Activated naive CD8-positive, alpha-beta T cell treated with anti-CD3 and anti-CD28 coated beads, Interleukin-2, amount 10 ng/mL, durations not matched to agents 7 days and 5 days (primary cell): ENCODE data around the gene CMSS1. TPM values are rescaled to one million over a fixed set of nuclear protein-coding genes. Genes with fewer than 3 reads are reported as not detected.
A peak's percentile ranks its signal among the peaks of the same experiment; 100 is the strongest.

Source experiments
- ATAC-seq: fragments of 150-1000 bp; cut with Tn5 transposase; one replicate; pipeline ENCODE4 v1.10.0; 2021; ENCODE audit warnings: low read depth, moderate library complexity
- POLR2A ChIA-PET: fragments of 350-600 bp; sonication (Branson Sonifier 250); formaldehyde crosslinking; loops from one replicate; lab custom pipeline; 2021; ENCODE audit warnings: antibody characterized with exemption; lab: Charles Lee
- DNase-seq: peaks from one replicate; pipeline ENCODE4 v3.0.0; 2021
- H3K27ac Mint-ChIP-seq: one replicate; pipeline ENCODE4 v1.8.0; 2022; ENCODE audit warnings: mild to moderate bottlenecking, mixed read lengths
- H3K27me3 Mint-ChIP-seq: one replicate; pipeline ENCODE4 v1.8.0; 2022; ENCODE audit warnings: mild to moderate bottlenecking, moderate library complexity, mixed read lengths
- H3K36me3 Mint-ChIP-seq: one replicate; pipeline ENCODE4 v1.8.0; 2021; ENCODE audit warnings: mild to moderate bottlenecking, mixed read lengths
- H3K4me1 Mint-ChIP-seq: one replicate; pipeline ENCODE4 v1.8.0; 2021; ENCODE audit warnings: mixed read lengths
- H3K4me3 Mint-ChIP-seq: one replicate; pipeline ENCODE4 v1.8.0; 2022; ENCODE audit warnings: mild to moderate bottlenecking, moderate library complexity, mixed read lengths
- H3K9me3 Mint-ChIP-seq: one replicate; pipeline ENCODE4 v1.8.0; 2021; ENCODE audit warnings: mixed read lengths
- total RNA-seq, 2 experiments: library from RNA; stranded (reverse); gene quantifications; one replicate each; pipeline ENCODE4 v1.2.3, GENCODE V29; 2021

CMSS1 gene
- total RNA-seq, 2 experiments from 2014 or later: 24.2 to 31.8 TPM

DNA sequence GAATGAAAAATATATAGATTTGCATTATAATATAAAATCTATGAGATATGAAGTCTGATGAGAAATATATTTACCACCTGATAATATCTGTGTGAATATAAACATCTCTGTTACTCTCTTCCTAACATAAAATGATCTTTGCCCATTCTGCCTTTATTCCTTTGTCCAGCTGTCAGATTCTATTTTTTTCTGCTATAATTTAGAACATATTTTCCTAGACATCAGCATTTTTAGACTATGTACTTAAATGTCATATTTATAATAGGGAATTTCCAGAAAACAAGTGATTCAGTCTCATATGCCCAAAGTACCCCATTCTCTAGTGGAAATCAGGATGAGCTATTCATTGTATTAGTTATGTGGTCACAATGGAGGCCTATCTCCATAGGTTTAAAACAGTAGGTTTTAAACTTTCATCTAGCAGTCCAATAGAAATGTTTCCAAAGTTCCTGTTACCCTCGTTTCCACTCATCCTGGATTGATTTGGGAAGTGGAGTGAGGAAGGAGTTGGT, 213.3 kb downstream of the CMSS1 start:
- POLR2A ChIA-PET: no interaction called here
- Mint-ChIP-seq H3K4me1 (peaks cover 3% of the 10 kb centered on the region), H3K9me3 (no peaks in the 10 kb centered on the region), H3K36me3 (peaks cover 7% of the 10 kb centered on the region), H3K27ac (no peak overlapping the region), H3K27me3 (no peaks in the 10 kb centered on the region), H3K4me3 (no peak overlapping the region)
- ATAC-seq: no peak
- DNase-seq: no peak

DNA sequence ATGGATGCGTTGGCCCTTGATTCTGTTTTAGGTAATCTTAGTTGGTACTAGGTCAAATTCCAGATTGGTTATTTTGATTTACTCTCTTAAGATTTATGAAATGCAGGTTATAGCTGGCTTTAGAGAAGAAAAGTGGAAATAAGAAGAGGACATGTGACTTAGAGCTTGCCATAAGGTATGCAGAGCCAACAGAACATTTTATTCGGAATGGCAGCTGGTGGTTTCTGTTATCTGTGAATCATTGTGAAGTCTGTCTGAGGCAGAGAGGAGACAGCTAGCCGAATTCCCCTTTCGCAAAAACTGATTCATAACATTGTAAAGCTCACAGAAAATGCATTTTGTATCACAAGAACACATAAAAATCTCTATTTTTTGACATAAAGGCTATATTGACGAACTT, 214.6 kb downstream of the CMSS1 start:
- no peaks in the 10 kb centered on the region for H3K27me3 Mint-ChIP-seq
- no peak overlapping the region for H3K27ac Mint-ChIP-seq
- peaks cover 3% of the 10 kb centered on the region for H3K4me1 Mint-ChIP-seq
- H3K36me3 Mint-ChIP-seq: peaks cover 7% of the 10 kb centered on the region
- ATAC-seq (no peak), DNase-seq (no peak)
- POLR2A ChIA-PET: no interaction called here
- no peaks in the 10 kb centered on the region for H3K9me3 Mint-ChIP-seq
- H3K4me3 Mint-ChIP-seq: no peak overlapping the region

DNA sequence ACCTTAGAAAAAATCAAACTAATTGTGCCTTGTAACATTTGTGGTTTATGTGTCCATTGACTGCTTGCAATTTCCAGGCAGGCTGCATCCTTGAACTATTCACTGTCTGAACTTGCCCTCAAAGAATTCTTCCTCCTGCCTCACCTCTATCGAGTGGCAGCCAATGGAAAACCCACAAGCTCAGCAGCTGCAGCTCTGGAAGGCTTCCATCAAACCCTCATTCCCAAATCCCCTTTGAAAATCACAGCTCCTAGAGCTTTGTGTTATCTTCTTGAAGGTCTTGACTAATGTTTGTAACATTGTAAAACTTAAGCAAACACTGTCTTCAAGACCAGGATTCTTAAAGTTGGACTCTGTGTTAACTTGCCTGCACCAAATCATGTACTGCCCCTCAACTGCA, 215.5 kb downstream of the CMSS1 start:
- DNase-seq (no peak), ATAC-seq (no peak)
- H3K4me1 Mint-ChIP-seq: peaks cover 3% of the 10 kb centered on the region
- H3K27ac Mint-ChIP-seq: no peak overlapping the region
- POLR2A ChIA-PET: no interaction called here
- no peaks in the 10 kb centered on the region for H3K9me3 Mint-ChIP-seq
- H3K27me3 Mint-ChIP-seq: no peaks in the 10 kb centered on the region
- H3K4me3 Mint-ChIP-seq: no peak overlapping the region
- peaks cover 9% of the 10 kb centered on the region for H3K36me3 Mint-ChIP-seq

DNA sequence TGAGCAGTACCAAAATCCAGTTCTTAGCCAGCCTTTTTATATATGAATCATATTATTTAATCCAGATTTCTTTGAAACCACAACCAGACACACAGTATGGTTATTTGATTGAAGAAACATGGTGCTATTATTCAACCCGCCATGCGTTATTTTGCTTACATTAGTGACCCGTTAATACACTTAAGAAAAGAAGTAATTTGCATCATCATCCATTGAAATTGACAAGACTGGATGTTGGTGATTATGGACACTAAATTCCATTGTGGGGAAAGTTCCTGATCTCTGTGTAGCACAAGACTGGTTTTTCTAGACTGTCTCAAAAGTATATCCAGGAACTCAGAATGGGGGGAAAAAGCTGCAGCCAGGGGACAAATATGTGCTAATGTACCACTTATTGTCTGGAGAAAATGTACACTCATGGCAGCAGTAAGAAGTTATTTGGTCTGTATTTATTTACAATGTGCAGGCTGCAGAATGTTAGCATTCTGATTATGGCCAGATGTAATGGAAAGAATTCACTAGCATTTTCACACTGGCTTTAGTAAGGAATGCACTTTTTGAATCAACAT, 216.3 kb downstream of the CMSS1 start:
- ATAC-seq: no peak
- POLR2A ChIA-PET: no interaction called here
- H3K9me3 Mint-ChIP-seq: no peaks in the 10 kb centered on the region
- no peak overlapping the region for H3K27ac Mint-ChIP-seq
- H3K36me3 Mint-ChIP-seq: peaks cover 9% of the 10 kb centered on the region
- peaks cover 3% of the 10 kb centered on the region for H3K4me1 Mint-ChIP-seq
- no peak overlapping the region for H3K4me3 Mint-ChIP-seq
- DNase-seq: no peak
- no peaks in the 10 kb centered on the region for H3K27me3 Mint-ChIP-seq

DNA sequence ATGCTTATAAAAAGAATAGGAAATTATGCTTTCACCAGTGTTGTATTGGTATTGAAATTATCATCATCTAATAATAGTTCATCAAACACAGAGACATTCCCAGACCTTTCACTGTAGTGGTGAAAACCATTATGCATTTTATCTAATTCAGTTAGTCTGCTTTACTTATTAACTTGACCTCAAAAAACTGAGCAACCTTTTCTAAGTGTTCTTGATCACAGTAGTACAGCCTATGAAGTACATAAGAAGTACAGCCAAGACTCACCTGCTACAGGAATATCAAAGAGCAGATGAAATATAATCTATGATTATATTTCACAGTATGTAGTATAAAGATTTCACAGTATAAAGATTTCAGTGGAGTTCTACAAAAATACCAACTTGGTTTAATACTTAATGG, 221.4 kb downstream of the CMSS1 start:
- ATAC-seq: no peak
- Mint-ChIP-seq H3K36me3 (peaks cover 1% of the 10 kb centered on the region), H3K27ac (no peak overlapping the region)

DNA sequence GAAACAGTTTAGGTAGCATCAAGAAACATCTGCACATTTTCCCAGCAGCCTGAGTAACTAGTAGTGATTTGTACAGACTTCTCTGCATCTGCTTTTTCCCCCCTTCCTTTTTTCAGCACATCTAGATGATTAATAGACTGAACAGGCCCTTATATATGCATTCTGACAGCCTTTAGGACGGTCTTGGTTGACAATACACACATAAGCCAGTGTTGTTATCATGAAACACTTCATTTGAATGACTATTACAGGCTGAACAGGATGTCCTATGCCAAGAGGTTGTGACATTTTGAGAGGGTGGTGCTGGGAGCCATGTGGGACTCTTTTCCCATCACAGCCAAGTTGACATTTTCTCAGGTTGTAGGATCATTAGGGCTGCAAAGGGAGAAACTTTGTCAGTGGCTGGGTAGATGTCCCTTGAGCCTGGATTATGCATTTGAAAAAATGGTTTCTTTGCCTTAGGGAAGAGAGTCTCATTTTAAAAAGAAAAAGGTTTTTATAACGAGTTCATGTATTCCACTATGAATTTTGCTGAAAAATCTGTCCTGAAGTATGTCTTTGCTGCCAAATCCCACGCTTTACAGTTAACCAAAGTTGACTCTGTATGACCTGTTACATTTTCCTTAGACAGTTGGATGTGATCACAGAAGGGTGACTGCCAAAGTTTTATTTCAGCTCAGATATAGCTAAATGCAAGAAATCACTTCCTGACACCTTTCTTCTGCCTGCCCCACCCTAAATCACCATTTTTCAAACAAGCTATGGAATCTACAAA, 223.0 kb downstream of the CMSS1 start:
- peaks cover 7% of the 10 kb centered on the region for H3K4me1 Mint-ChIP-seq
- POLR2A ChIA-PET: no interaction called here
- peaks cover 1% of the 10 kb centered on the region for H3K36me3 Mint-ChIP-seq
- no peak overlapping the region for H3K4me3 Mint-ChIP-seq
- DNase-seq: no peak
- H3K9me3 Mint-ChIP-seq: no peaks in the 10 kb centered on the region
- ATAC-seq: no peak
- no peak overlapping the region for H3K27ac Mint-ChIP-seq
- H3K27me3 Mint-ChIP-seq: no peaks in the 10 kb centered on the region

More for the DNA sequence above, 221.4 kb downstream of the CMSS1 start:
- Mint-ChIP-seq H3K9me3 (no peaks in the 10 kb centered on the region), H3K4me3 (no peak overlapping the region), H3K4me1 (peaks cover 4% of the 10 kb centered on the region), H3K27me3 (no peaks in the 10 kb centered on the region)
- POLR2A ChIA-PET: no interaction called here
- no peak for DNase-seq

DNA sequence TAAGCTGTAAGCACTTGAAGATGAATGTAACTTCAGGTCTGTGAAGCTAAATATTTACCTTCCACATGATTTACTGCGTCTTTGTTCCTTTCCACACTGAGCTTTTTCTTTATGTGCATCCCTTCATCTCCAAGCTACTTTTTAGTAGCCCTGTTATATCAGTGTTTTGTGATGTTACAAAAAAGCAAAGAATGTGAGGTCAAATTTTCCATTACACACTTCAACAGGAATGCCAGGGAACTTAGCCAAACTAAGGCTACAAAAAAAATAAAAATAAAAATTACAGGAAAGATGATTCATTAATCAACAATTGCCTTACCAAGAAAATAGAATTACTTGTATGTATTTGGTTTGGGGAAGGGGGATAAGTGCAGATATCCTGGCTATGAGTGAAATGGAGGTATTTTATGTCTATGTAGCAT, 223.7 kb downstream of the CMSS1 start:
- DNase-seq (no peak), ATAC-seq (no peak)
- no peak overlapping the region for H3K27ac Mint-ChIP-seq
- no peaks in the 10 kb centered on the region for H3K9me3 Mint-ChIP-seq
- peaks cover 2% of the 10 kb centered on the region for H3K36me3 Mint-ChIP-seq
- no peaks in the 10 kb centered on the region for H3K27me3 Mint-ChIP-seq
- no peak overlapping the region for H3K4me3 Mint-ChIP-seq
- POLR2A ChIA-PET: no interaction called here
- peaks cover 7% of the 10 kb centered on the region for H3K4me1 Mint-ChIP-seq

DNA sequence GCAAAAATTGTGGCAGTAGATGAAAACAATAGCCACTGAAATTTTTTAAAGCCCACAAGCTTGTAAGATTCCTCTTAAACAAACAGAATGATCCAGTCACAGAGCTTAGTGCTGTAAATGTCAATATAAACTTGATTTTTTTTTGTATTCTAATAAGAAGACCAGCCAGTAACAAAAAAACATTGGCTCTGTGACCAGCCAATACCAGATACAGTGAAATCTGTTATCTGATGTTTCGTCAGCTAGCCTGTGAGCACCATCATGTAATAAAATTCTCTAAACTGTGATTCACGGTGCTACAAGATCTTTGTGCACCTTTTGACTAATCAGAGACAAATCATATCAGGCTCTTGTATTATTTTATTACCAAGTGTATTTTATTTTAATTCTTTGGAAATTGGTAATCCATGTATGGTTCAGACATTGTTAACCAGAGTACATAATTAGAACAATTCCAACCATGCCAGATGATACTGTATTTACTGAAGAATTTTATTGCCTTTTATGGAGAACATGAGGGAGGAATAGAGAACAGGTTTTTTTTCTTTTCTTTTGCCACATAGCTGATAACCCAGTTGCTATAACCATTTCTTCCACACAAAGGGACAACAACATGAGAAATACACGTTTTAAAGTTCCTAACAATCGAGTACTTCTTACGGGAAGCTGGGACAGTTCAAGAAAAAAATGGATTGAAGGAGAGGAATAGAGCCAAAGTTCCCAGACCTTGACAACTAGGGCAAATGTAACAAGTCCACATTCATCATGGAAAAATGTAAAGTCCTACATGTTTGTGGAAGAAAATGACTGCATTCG, 224.7 kb downstream of the CMSS1 start:
- Mint-ChIP-seq H3K36me3 (peaks cover 3% of the 10 kb centered on the region), H3K4me3 (no peak overlapping the region), H3K4me1 (peaks cover 9% of the 10 kb centered on the region), H3K27me3 (no peaks in the 10 kb centered on the region), H3K9me3 (no peaks in the 10 kb centered on the region), H3K27ac (no peak overlapping the region)
- DNase-seq (no peak), ATAC-seq (no peak)
- POLR2A ChIA-PET: no interaction called here

DNA sequence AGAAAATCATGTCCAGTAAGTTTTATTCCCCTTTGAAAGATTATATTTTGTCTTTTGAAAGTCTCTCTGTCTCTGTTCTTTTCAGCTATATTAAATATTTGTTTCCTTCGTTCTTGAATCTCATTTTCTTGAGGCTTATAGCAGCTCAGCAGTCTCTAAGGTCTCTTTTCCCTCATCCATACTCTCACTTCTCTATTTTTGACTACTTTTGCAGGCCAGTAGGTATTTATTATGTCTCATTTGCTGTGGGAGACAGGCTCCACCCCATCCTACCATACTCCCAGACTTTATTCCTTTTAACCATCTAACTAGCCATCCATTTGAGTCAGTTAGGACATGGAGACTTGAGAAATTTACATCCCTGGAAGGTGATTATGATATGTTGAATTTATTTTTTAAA, 225.6 kb downstream of the CMSS1 start:
- H3K4me1 Mint-ChIP-seq: peaks cover 18% of the 10 kb centered on the region
- H3K36me3 Mint-ChIP-seq: peaks cover 1% of the 10 kb centered on the region
- no peak overlapping the region for H3K27ac Mint-ChIP-seq
- POLR2A ChIA-PET: no interaction called here
- no peaks in the 10 kb centered on the region for H3K9me3 Mint-ChIP-seq
- H3K27me3 Mint-ChIP-seq: no peaks in the 10 kb centered on the region
- ATAC-seq (no peak), DNase-seq (no peak)
- no peak overlapping the region for H3K4me3 Mint-ChIP-seq

DNA sequence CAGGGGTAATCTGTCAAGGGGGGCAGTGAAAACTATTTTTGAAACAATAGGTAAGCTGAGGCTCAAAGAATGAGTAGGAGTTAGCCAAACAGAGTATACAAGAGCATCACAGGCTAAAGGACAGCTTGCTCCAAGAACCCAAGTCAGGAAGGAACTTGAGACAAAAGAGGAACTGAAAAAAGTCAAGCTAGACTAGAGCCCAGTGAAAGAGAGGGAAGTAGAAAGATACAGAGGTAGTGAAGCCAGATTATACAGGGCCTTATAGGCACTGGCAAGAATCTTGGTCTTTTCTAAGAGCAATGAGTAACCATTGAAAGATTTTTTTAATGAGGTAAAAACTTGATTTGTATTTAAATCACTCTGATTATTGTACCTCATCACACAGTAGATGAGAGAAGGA, 226.7 kb downstream of the CMSS1 start:
- no peak for ATAC-seq
- H3K36me3 Mint-ChIP-seq: peaks cover 1% of the 10 kb centered on the region
- POLR2A ChIA-PET: no interaction called here
- H3K4me3 Mint-ChIP-seq: no peak overlapping the region
- peaks cover 18% of the 10 kb centered on the region for H3K4me1 Mint-ChIP-seq
- H3K27ac Mint-ChIP-seq: no peak overlapping the region
- no peak for DNase-seq
- H3K9me3 Mint-ChIP-seq: no peaks in the 10 kb centered on the region
- H3K27me3 Mint-ChIP-seq: no peaks in the 10 kb centered on the region

DNA sequence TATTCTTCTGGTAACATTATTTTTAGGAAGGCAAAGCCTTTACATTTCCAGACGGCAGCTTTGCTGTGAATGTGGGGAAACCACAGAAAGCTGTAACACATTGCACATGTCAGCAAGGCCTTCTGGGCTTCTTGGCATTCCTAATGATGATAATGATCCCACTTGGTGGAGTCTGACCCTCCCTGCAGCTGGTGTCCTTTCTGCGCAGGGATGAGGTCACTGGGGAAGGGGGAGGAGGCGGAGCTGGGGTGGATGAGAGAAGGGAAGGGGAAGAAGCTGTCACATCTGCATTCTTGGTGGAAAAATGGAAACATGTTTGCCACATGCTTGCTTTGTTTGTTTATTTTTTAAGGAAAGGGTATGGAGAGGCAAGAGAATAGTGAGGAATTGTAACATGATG, 228.0 kb downstream of the CMSS1 start:
- H3K27me3 Mint-ChIP-seq: no peaks in the 10 kb centered on the region
- H3K9me3 Mint-ChIP-seq: no peaks in the 10 kb centered on the region
- ATAC-seq (no peak), DNase-seq (no peak)
- peaks cover 1% of the 10 kb centered on the region for H3K36me3 Mint-ChIP-seq
- POLR2A ChIA-PET: no interaction called here
- no peak overlapping the region for H3K4me3 Mint-ChIP-seq
- H3K4me1 Mint-ChIP-seq: peaks cover 16% of the 10 kb centered on the region
- H3K27ac Mint-ChIP-seq: no peak overlapping the region

DNA sequence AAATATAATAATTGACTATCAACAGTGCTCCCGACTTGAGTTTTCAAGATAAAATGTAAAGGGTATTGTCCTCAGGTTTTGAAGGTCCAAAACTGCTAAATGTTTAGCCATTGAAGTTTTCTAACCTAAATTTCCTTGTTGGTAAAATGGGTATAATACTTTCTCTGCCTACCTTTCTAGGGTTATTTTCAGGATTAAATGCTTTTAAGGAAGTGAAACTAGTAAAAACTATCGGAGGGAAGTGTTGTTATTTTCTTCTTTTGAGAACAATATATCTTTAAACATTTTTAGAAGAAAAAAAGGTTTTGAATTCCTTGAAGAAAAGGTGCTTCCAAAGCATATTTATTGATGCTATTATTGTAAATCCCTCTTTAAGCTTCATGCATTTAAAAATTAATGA, 229.3 kb downstream of the CMSS1 start:
- POLR2A ChIA-PET: interaction anchor here (1.2 kb wide), 1 partner anchor 207 kb away, joined by 3 read pairs; no protein-coding TSS in a partner anchor
- Mint-ChIP-seq H3K36me3 (peaks cover 1% of the 10 kb centered on the region), H3K27ac (no peak overlapping the region), H3K4me1 (peaks cover 15% of the 10 kb centered on the region), H3K9me3 (no peaks in the 10 kb centered on the region), H3K27me3 (no peaks in the 10 kb centered on the region), H3K4me3 (no peak overlapping the region)
- DNase-seq: no peak
- ATAC-seq: no peak

DNA sequence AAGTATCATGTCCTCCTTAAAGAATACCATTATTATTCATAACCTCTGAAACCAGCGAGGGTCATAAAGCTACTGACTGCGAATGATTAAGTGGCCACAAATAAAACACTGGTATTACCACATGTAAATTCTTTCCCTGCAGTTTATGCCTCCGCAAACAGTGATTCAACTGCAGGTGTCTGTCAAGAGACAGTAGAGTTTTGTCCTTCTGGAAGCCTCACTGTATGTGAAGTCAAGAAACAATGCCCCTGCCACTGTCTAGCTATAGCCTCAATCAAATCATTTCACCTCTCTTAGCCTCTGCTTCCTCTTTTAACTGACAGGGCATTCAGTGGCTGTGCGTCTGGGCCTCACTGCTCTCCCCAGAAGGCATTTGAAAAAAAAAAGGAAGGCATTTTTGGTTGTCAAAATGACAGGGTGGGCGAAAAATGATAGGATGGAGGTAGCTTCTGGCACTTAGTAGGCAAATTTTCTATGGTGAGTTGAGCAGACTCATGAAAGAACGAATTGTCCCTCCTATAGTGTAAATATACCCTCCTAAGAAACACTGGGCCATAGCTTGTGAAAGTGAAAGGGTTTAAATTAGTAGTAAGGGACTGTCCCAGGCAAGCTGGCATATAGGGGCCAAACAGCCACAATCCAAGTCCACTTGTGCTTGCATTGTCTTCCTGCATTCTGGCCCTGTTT, 229.9 kb downstream of the CMSS1 start:
- Mint-ChIP-seq H3K4me1 (peaks cover 15% of the 10 kb centered on the region), H3K27me3 (no peaks in the 10 kb centered on the region), H3K4me3 (peak overlapping the region; percentile 37), H3K36me3 (peaks cover 1% of the 10 kb centered on the region), H3K9me3 (no peaks in the 10 kb centered on the region), H3K27ac (peak overlapping the region; percentile 9)
- no peak for DNase-seq
- ATAC-seq: peak; percentile 73
- POLR2A ChIA-PET: interaction anchor here (1.2 to 1.6 kb wide), 2 partner anchors 14 to 207 kb away, joined by 3 to 6 read pairs; no protein-coding TSS in a partner anchor
